ENCODE measurements around the gene ATP5PD.
A peak's percentile ranks its signal among the peaks of the same experiment; 100 is the strongest.

The ATP5PD gene

GRCh38 chr17:75046407-75047289, at the start of gene ATP5PD, which contains the start of gene KCTD2:
Gene ATP5PD (minus strand): TSS chr17:75046969. CDS start chr17:75042650, 4,319 bp downstream.
Gene KCTD2 (plus strand): TSS chr17:75047225. CDS start chr17:75047251, 26 bp downstream.
- H3K4me3 ChIP-seq (ENCODE audit: low read depth, low read length): peak within 1 kb of the TSS; percentile 99
- H3K27ac ChIP-seq: peak within 1 kb of the TSS; percentile 97
- H3K4me2 ChIP-seq (ENCODE audit: low read length): peak within 1 kb of the TSS; percentile 77
- no peaks in the 10 kb centered on the region for H3K9me3 ChIP-seq (ENCODE audit: control insufficient read depth, low read length)
- no peaks in the 10 kb centered on the region for H3K36me3 ChIP-seq (ENCODE audit: control insufficient read depth, insufficient read depth, low read length)
- H3K9ac ChIP-seq: peak within 1 kb of the TSS; percentile 71
- H3K79me2 ChIP-seq: no peaks in the 10 kb centered on the region
- peak; percentile 22 for TF ChIP-seq CTCF (IDR thresholded peaks at IDR 0.05)
- H3K27me3 ChIP-seq (ENCODE audit: control insufficient read depth, insufficient read depth, low read length): no peaks in the 10 kb centered on the region
- peak within 1 kb of the TSS; percentile 98 for H2AFZ ChIP-seq
- peaks cover 4% of the 10 kb centered on the region for H3K4me1 ChIP-seq

- Histone ChIP-seq H3K9me3 (ENCODE audit: control insufficient read depth, low read length) (no peaks in the 10 kb centered on the region), H3K4me1 (peaks cover 5% of the 10 kb centered on the region), H3K9ac (no peak overlapping the region), H3K79me2 (no peaks in the 10 kb centered on the region), H3K27me3 (ENCODE audit: control insufficient read depth, insufficient read depth, low read length) (no peaks in the 10 kb centered on the region), H2AFZ (no peak overlapping the region), H3K36me3 (ENCODE audit: control insufficient read depth, insufficient read depth, low read length) (no peaks in the 10 kb centered on the region), H3K4me3 (ENCODE audit: low read depth, low read length) (no peak overlapping the region), H3K27ac (no peak overlapping the region), H3K4me2 (ENCODE audit: low read length) (no peak overlapping the region)
- no peak for TF ChIP-seq CTCF (IDR thresholded peaks at IDR 0.05)
These were observed 49.4 kb upstream of the ATP5PD start for GRCh38 chr17:75096082-75096625.

DNA sequence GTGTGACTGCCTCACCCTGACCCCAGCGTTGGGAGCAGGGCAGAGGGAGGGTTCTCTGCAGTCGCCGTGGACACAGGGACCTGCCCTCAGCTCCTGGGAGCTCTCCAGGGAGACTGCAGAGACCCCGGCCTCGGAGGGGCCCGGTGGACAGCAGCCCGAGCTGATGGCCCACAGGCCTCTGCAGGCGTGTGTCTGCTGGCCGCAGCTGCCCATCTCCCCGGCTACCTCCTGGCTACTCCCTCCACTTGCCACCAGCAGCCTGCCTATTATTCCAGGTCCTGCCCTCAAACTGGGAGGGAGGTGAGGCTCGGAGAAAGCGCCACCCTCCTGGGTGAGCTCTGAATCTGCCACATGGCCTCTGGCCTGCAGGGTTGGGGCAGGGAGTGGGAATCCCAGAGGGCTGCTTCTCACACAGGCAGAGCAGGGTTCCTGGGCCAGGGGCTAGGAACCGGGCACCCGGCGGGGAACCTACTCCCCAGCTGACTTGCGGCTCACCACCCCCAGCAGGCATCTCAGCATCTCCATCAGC, 48.2 kb upstream of the ATP5PD start:
- Histone ChIP-seq H3K4me2 (ENCODE audit: low read length) (no peak overlapping the region), H3K9me3 (ENCODE audit: control insufficient read depth, low read length) (no peaks in the 10 kb centered on the region), H3K4me3 (ENCODE audit: low read depth, low read length) (no peak overlapping the region), H3K79me2 (no peaks in the 10 kb centered on the region), H3K9ac (no peak overlapping the region), H3K27me3 (ENCODE audit: control insufficient read depth, insufficient read depth, low read length) (no peaks in the 10 kb centered on the region), H3K36me3 (ENCODE audit: control insufficient read depth, insufficient read depth, low read length) (no peaks in the 10 kb centered on the region), H3K4me1 (peaks cover 11% of the 10 kb centered on the region), H3K27ac (no peak overlapping the region), H2AFZ (no peak overlapping the region)
- no peak for TF ChIP-seq CTCF (IDR thresholded peaks at IDR 0.05)

DNA sequence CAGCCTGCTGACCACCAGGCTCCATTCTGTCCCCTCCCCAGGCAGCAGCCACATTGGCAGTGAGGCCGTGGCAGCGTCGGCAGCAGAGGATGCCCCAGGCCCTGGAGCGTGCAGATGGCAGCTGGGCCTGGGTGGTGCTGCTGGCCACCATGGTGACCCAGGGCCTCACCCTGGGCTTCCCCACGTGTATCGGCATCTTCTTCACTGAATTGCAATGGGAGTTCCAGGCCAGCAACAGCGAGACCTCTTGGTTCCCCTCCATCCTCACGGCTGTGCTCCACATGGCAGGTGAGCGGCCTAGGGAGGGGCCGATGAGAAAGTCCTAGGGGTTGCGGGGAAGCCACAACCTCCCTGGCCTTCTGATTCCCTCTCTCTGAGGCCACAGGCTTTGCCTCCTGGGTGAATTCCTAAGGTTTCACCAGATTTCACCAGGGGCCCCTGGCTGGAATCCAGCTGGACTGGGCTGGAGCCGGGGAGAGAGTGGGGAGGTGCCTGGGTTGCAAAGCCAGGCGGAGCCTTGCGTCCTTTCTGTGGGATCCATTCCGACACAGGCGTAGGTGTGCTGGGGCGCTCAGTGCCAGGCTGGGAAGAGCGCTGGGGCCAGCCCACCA, 46.9 kb upstream of the ATP5PD start:
- H3K27me3 ChIP-seq (ENCODE audit: control insufficient read depth, insufficient read depth, low read length): no peaks in the 10 kb centered on the region
- H3K9ac ChIP-seq: no peak overlapping the region
- no peak overlapping the region for H3K27ac ChIP-seq
- no peak overlapping the region for H2AFZ ChIP-seq
- no peaks in the 10 kb centered on the region for H3K79me2 ChIP-seq
- no peak for TF ChIP-seq CTCF (IDR thresholded peaks at IDR 0.05)
- H3K4me1 ChIP-seq: peaks cover 11% of the 10 kb centered on the region
- no peak overlapping the region for H3K4me3 ChIP-seq (ENCODE audit: low read depth, low read length)
- no peaks in the 10 kb centered on the region for H3K9me3 ChIP-seq (ENCODE audit: control insufficient read depth, low read length)
- no peaks in the 10 kb centered on the region for H3K36me3 ChIP-seq (ENCODE audit: control insufficient read depth, insufficient read depth, low read length)
- no peak overlapping the region for H3K4me2 ChIP-seq (ENCODE audit: low read length)

All from parathyroid adenoma (tissue), 2 donors.